Retinal pigment epithelial cell (primary cell): ENCODE measurements around the gene ADAM29.

Experiments
- DNase-seq: peaks from one replicate; pipeline ENCODE4 v3.0.0-alpha.2; 2010; ENCODE audit warnings: low read depth
- H3K4me3 ChIP-seq: 2 replicates; pipeline ENCODE4 v1.5.1; 2011; ENCODE audit warnings: mild to moderate bottlenecking, low read length, control low read depth, moderate library complexity
- CTCF ChIP-seq: conservative IDR thresholded peaks from 2 replicates; pipeline ENCODE4 v1.5.1; 2011; ENCODE audit warnings: low read depth, low read length, control low read depth, inconsistent platforms

ADAM29 gene

GRCh38 chr4:174882317-174882992 lies 35.7 kb upstream of the ADAM29 start:
- no peak overlapping the region for H3K4me3 ChIP-seq
- TF ChIP-seq CTCF, result no peak
- DNase-seq, result no peak

GRCh38 chr4:174907508-174907907 lies 10.7 kb upstream of the ADAM29 start:
- DNase-seq, result no peak
- TF ChIP-seq CTCF, result no peak
- H3K4me3 ChIP-seq, result no peak overlapping the region

GRCh38 chr4:174910271-174910670 lies 7.9 kb upstream of the ADAM29 start:
- H3K4me3 ChIP-seq, result no peak overlapping the region
- no peak for TF ChIP-seq CTCF
- DNase-seq, result no peak

- no peak for TF ChIP-seq CTCF
- DNase-seq, result no peak
- H3K4me3 ChIP-seq, result no peak overlapping the region
Measured at GRCh38 chr4:174912919-174913543, 5.1 kb upstream of the ADAM29 start.

- no peak for DNase-seq
- no peak overlapping the region for H3K4me3 ChIP-seq
- TF ChIP-seq CTCF, result no peak
Measured at GRCh38 chr4:174919886-174920423, 1.8 kb downstream of the ADAM29 start.

GRCh38 chr4:174926958-174927357 lies 8.8 kb downstream of the ADAM29 start:
- H3K4me3 ChIP-seq, result no peak overlapping the region
- no peak for TF ChIP-seq CTCF
- no peak for DNase-seq

- no peak overlapping the region for H3K4me3 ChIP-seq
- DNase-seq, result no peak
- TF ChIP-seq CTCF, result no peak
Measured at GRCh38 chr4:174928174-174928573, 10.0 kb downstream of the ADAM29 start.
